Measurements from ENCODE around the gene GAS1.

GAS1 gene

DNA sequence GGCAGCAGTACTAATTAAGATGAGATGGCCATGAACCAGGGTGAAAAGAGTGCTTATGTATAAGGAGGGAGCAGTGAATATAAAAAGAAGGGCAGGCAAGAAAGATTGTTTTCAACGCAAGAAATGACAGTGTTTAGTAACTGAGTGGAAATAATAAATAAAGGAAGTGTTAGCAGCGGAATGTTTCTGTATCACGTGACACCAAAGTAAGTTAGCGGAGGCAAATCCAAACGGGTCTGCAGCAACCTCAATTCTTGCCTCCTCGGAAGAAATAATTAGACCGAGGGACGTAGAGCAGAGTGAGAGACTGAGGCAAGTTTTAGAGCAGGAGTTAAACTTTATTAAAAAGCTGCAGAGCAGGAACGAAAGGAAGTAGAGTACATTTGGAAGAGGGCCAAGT, 15.4 kb upstream of the GAS1 start:
- no peak for DNase-seq

DNA sequence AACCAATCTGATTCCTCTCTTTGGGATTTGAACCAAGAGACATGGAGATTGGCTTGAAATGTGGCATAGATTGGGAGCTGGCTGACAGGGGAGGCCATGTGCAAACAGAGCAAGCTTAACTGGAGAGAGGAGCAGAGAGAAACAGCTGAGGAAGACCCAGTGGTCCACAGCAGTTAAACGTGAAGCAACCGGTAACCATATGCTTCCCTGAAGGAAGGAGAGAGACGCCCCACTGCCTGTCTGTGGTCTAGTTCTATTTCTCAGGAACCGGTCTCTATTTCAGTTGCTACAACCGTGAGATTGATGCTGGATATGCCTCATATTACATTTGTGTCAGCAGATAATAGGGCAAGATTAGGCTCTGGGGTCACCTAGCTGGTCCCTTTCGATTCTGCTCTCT, 13.6 kb upstream of the GAS1 start:
- no peak for DNase-seq

- DNase-seq = no peak
Observed at GRCh38 chr9:86958203-86958602, 10.9 kb upstream of the GAS1 start.

GRCh38 chr9:86955561-86955960, 8.3 kb upstream of the GAS1 start:
- DNase-seq = no peak

GRCh38 chr9:86955042-86955441, 7.7 kb upstream of the GAS1 start:
- no peak for DNase-seq

GRCh38 chr9:86953181-86953580, 5.9 kb upstream of the GAS1 start:
- no peak for DNase-seq

DNA sequence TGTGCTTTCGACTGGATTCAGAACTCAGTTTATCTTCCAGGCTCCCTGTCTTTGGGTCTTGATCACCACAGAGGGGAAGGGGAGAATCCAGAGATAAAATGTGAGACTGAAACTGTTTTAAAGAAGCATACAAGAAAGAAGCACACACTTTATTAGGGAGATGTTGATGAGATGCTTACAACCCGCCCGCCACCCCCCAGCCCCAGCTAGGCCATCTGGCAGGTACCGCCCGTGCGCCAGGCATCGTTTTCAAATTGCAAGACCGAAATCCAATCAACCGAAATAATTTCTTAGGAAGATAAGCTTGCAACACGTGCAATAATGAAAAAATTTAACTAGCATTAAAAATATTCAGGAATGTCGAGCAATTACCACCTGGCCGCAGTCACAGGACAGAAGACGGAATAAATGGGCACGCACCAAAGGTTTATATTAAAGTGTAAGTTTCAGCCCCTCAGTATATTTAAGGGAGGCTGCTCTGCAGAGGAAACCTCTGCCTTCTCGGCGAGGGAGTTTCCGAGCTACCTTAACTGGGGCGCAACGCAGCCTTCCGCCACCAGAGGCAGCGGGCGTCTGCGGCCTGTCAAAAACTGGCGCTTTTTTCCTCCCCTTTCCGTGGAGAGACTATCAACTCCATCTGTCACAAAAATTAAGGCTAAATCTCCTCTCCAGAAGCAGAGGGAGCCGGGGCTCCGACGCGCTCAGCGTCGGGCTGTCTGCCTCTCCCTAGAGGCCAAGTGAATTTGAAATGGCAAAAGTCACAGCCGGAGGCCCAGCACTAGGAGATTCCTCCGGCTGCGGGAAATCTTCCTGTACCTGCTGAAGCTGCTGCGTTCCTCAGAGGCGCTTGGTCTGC, 996 bp upstream of the GAS1 start:
- no peak for DNase-seq

GRCh38 chr9:86946201-86947145, 833 bp downstream of the GAS1 start:
- no peak for DNase-seq

DNA sequence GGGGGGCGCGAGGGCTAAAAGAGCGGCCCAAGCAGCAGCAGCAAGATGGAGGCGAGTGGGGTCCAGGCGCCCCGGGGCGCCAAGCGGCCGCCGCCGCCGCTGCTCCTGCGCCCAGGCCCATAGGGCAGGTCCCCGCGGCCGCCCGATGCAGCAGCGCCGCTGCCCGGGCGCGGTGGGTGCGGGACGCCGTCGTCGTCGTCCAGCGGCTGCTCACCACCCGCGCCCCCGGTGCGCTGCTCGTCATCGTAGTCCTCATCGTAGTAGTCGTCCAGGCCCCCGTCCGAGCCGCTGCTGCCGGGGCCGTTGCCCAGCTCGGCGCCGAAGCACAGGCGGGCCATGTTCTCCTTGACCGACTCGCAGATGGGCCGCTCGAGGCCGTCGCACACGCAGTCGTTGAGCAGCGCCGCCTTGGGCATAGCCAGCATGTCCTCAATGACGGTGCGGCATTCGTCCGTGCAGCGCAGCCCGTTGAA, 1.5 kb downstream of the GAS1 start:
- no peak for DNase-seq

DNA sequence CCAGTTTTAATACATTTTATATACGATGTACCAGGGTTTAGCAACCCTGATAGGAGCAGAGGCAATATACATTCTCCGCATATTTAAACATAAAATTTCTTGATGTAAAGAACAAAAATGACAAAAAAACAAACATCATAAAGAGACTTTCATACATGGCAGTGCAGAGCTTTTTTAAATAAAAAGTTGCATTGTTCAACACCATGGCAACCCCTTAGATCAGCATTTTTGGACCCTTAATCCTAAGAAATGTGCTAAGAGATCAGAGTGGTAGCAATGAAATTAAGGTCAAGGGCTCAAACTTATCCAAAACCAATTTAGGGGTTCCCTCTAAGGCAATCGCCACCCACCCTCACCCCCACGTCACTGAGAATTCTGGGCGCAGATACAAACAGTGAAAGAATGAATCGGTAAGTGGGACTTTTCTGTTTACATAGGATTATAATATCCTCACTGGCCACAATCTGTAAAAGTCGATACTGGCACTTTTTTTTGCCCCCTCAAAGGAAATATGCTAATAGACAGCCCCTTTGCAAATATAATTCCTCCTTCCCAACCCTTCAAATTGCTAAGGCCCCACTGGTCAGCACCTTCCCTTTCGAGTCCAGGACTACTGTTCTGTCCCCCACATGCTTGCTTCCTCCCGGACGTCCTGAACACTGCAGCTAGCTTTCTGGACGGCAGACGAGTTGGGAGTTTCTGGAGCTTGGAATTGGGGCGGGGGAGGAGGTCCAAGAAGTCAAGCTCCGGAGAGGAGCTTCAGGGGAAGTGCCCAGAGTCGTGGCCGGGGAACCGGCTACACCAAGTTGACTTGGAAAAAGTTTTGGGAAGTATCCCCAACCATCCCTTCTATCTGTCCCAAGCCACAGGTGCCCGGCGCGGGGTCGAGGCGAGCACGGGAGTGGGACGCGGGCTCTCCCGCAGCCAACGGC, 2.2 kb downstream of the GAS1 start:
- no peak for DNase-seq

DNA sequence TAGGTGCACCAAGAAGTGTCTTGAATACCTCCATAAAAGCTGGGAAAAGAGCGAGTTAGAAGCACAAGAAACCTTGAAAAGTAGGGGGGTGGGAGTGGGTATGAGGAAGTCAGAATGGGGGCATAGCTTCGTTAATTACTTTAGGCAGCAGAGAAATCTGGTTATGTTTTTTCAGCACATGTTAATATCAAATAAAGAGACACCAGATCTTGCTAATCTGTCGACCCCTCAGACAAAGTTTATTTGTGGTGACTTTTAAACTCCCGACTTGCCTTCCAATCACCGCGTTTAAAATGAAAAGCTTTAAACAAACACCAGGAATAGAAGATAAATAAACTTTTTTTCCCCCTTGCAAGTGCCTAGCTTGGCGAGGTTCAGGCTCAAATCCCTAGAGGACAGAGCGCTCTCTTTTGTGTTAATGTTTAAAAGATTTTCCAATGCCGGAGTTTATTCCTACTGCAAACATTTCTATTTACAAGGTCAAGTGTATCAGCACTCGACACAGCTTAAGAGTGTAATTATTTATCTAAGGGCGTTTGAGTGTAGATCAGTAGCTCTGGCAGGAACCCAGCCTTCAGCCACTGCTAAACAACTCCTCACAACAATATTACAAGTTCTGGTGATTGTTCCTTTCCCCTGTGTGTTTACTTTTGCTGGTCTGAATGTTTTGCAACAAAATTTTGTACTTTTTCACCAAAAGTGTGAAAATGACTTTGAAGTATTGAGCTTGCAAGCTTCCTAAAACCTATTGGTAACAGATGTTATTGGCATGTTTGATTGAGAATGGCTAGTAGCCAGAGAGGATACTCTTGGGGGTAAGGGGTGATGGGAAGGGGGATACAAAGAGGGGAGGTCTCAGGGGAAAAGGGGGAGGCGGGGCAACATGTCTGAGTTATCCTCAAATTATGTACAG, 3.8 kb downstream of the GAS1 start:
- peak; percentile 67 for DNase-seq

GRCh38 chr9:86942281-86943200, 4.8 kb downstream of the GAS1 start:
- DNase-seq = no peak

- DNase-seq = no peak
Observed at GRCh38 chr9:86941197-86941596, 6.1 kb downstream of the GAS1 start.

DNA sequence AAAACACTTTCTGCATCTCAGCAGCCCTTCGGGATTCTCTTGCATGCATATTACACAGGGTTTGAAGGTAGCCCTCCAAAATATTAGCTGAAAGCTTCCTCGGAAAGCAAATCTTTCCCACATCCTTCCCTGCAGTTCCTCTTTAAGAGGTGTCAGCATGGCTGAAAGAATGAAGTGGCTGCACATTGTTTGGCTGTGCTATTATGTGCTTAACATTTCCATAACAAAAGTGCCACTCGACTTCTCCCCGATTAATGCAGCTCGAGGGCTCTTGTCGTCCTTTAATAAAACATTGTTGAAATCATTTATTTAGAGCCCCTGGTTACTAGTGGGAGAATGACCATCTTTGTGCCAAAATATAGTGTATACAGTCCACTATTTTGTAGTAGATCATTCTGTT, 6.5 kb downstream of the GAS1 start:
- DNase-seq = peak; percentile 53

GRCh38 chr9:86939891-86940290, 7.4 kb downstream of the GAS1 start:
- no peak for DNase-seq

- no peak for DNase-seq
Observed at GRCh38 chr9:86939321-86939720, 8.0 kb downstream of the GAS1 start.

DNA sequence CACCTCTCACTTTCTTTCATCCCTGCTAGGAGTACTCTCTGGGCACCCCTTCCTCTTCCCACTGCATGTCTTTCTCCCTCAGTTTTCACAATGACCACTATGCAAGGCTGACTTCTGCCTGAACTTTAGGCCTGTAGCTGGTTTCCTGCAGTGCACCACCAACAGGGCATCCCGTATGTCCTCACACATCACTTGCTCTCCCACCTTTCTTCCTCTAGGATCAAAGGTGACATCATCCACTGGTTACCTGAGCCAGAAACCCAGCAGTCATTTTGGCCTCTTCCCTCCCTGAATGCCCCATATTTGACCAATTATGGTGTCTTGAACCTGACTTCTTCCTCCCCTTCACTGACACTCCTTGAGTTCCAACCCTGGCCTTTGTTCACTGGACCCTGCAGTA, 8.5 kb downstream of the GAS1 start:
- no peak for DNase-seq

- DNase-seq = no peak
Observed at GRCh38 chr9:86926145-86926544, 21.2 kb downstream of the GAS1 start.

GRCh38 chr9:86925686-86926085, 21.6 kb downstream of the GAS1 start:
- no peak for DNase-seq

DNA sequence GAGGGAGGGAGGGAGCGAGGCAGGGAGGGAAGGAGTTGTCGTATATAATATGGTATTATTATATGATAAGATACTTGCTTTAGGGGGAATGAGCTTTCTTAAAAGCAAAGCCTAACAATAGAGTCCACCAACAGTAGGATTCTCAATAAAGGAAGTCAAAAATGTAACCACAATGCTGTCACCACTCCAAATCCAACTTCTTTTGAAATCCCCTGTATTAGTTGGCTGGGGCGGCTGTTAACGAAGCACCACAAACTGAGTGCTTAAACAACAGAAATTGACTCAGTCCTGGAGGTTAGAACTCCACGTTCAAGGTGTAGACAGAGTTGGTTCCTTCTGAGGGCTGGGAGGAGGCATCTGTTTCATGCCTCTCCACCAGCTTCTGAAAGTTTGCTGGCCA, 23.1 kb downstream of the GAS1 start:
- DNase-seq = no peak

Measured in NCI-H2029 (cell line).